Activated B cell treated with CpG ODN at 0.5 μM for 24 hours (primary cell): ENCODE results near the gene TSSK2. TPM values are rescaled to one million over a fixed set of nuclear protein-coding genes. Genes with fewer than 3 reads are reported as not detected.

Source experiments
- ATAC-seq: fragments of 200-7000 bp; cut with Tn5 transposase; one replicate; pipeline ENCODE4 v1.10.0; 2021; ENCODE audit warnings: low read depth, mild to moderate bottlenecking, moderate library complexity
- CTCF ChIA-PET: fragments of 350-600 bp; sonication (Branson Sonifier 250); formaldehyde crosslinking; loops from one replicate; lab custom pipeline; 2021; ENCODE audit warnings: antibody characterized with exemption; lab: Charles Lee
- POLR2A ChIA-PET: fragments of 350-600 bp; sonication (Branson Sonifier 250); formaldehyde crosslinking; loops from one replicate; lab custom pipeline; 2021; ENCODE audit warnings: antibody characterized with exemption; lab: Charles Lee
- DNase-seq: peaks from one replicate; pipeline ENCODE4 v3.0.0; 2022
- H3K27ac Mint-ChIP-seq: one replicate; pipeline ENCODE4 v1.8.0; 2020; ENCODE audit warnings: mixed read lengths
- H3K27me3 Mint-ChIP-seq: one replicate; pipeline ENCODE4 v1.8.0; 2021; ENCODE audit warnings: mixed read lengths
- H3K36me3 Mint-ChIP-seq: one replicate; pipeline ENCODE4 v1.8.0; 2021; ENCODE audit warnings: low read depth, mixed read lengths
- H3K4me1 Mint-ChIP-seq: one replicate; pipeline ENCODE4 v1.8.0; 2021; ENCODE audit warnings: mixed read lengths
- H3K4me3 Mint-ChIP-seq: one replicate; pipeline ENCODE4 v1.8.0; 2020; ENCODE audit warnings: mild to moderate bottlenecking, mixed read lengths
- H3K9me3 Mint-ChIP-seq: one replicate; pipeline ENCODE4 v1.8.0; 2020; ENCODE audit warnings: mixed read lengths
- intact Hi-C: fragments of 100-400 bp; cut with micrococcal nuclease; formaldehyde crosslinking; loops from one replicate; pipeline ENCODE4 v1.15.1; 2024
- total RNA-seq: library from RNA; stranded (reverse); gene quantifications from 2 replicates; pipeline ENCODE4 v1.2.3, GENCODE V29; 2022
- TF ChIP-seq, protein P1 (sequence below): fragments of 200-600 bp; IDR thresholded peaks from one replicate; pipeline ENCODE4 v1.8.0; 2022; ENCODE audit warnings: antibody characterized with exemption, mild to moderate bottlenecking

Gene TSSK2
- total RNA-seq, 1 donor from 2014 or later: 0.13 TPM

DNA sequence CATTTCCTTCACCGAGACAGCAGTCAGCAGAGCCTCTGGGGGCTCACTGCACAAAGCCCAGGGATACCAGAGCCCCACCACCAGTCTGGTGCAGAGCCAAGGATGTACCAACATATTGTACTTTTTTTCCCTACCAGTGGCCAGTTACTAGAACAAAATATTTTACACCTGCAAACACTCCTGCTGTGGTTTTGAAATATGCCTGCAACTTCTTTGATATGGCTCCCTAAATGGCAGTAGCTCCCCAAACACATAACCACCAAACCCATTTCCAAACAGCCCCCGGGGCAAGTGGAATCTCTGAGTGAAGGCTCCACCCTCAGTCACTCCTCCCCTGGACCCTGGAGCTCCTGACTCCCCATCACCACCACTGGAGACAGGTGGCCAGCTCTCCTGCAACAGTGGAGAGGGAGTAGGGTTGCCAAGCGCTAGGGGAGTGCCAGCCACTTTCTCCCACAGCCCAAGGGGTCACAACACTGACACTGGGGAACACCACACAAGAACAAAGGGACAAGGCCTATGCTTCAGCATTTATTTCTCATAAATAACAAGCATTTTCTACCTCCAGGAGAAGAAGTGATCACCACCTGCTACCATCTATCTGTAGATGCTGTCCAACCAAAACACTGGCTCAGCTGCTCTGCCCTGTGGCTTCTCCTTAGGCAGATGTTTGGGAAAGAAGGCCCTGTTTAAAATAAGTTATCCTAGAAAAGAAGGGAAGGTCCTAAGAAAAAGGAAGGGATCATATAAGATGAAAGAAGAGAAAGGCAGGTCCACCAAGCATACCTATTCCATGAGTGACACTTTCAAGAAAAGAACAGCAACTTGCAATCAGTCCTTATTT, 24.0 kb upstream of the TSSK2 start:
- intact Hi-C loops: loop anchor here (1.0 kb wide), 1 partner anchor 523 kb away; no protein-coding TSS in a partner anchor
- no peaks in the 10 kb centered on the region for H3K27me3 Mint-ChIP-seq
- no peak for ATAC-seq
- H3K27ac Mint-ChIP-seq: no peak overlapping the region
- ChIA-PET POLR2A (no interaction called here), CTCF (interaction anchor here (0.8 kb wide), 1 partner anchor 37 kb away, joined by 3 read pairs; the partner anchor contains the start of gene ESS2)
- no peak for DNase-seq
- H3K4me1 Mint-ChIP-seq: peaks cover 53% of the 10 kb centered on the region
- TF ChIP-seq, protein P1, sequence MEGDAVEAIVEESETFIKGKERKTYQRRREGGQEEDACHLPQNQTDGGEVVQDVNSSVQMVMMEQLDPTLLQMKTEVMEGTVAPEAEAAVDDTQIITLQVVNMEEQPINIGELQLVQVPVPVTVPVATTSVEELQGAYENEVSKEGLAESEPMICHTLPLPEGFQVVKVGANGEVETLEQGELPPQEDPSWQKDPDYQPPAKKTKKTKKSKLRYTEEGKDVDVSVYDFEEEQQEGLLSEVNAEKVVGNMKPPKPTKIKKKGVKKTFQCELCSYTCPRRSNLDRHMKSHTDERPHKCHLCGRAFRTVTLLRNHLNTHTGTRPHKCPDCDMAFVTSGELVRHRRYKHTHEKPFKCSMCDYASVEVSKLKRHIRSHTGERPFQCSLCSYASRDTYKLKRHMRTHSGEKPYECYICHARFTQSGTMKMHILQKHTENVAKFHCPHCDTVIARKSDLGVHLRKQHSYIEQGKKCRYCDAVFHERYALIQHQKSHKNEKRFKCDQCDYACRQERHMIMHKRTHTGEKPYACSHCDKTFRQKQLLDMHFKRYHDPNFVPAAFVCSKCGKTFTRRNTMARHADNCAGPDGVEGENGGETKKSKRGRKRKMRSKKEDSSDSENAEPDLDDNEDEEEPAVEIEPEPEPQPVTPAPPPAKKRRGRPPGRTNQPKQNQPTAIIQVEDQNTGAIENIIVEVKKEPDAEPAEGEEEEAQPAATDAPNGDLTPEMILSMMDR: no peak
- H3K9me3 Mint-ChIP-seq: no peaks in the 10 kb centered on the region
- H3K36me3 Mint-ChIP-seq: peaks cover 4% of the 10 kb centered on the region
- H3K4me3 Mint-ChIP-seq: no peak overlapping the region

DNA sequence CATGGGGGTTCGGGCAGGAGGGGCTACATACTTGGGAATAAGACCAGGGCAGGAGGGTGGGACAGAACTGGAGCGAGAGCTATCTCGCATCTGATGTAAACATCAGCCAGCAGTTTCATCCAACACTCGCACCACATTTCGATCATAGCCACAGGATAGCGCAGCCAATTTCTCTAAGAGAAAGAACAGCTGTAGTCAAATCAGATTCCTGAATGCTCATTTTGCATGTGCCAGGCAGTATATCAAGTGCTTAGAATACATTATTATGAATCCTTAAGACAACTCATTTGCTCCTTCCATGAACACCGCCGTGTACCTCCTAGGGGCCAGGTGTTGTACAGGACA, 23.4 kb upstream of the TSSK2 start:
- H3K36me3 Mint-ChIP-seq: peaks cover 3% of the 10 kb centered on the region
- intact Hi-C loops: no loop called here
- H3K4me1 Mint-ChIP-seq: peaks cover 58% of the 10 kb centered on the region
- H3K9me3 Mint-ChIP-seq: no peaks in the 10 kb centered on the region
- DNase-seq (no peak), ATAC-seq (no peak)
- TF ChIP-seq, protein P1: no peak
- ChIA-PET CTCF (interaction anchor here (0.8 to 1.3 kb wide), 2 partner anchors 10 to 37 kb away, joined by 3 to 4 read pairs; partner anchors contain the start of gene ESS2), POLR2A (no interaction called here)
- H3K27me3 Mint-ChIP-seq: no peaks in the 10 kb centered on the region
- H3K4me3 Mint-ChIP-seq: no peak overlapping the region
- peak overlapping the region; percentile 26 for H3K27ac Mint-ChIP-seq

- peaks cover 3% of the 10 kb centered on the region for H3K36me3 Mint-ChIP-seq
- CTCF ChIA-PET: interaction anchor here (1.3 kb wide), 1 partner anchor 9 kb away, joined by 4 read pairs; no protein-coding TSS in a partner anchor
Measured at GRCh38 chr22:19108807-19109197, 22.3 kb upstream of the TSSK2 start.

DNA sequence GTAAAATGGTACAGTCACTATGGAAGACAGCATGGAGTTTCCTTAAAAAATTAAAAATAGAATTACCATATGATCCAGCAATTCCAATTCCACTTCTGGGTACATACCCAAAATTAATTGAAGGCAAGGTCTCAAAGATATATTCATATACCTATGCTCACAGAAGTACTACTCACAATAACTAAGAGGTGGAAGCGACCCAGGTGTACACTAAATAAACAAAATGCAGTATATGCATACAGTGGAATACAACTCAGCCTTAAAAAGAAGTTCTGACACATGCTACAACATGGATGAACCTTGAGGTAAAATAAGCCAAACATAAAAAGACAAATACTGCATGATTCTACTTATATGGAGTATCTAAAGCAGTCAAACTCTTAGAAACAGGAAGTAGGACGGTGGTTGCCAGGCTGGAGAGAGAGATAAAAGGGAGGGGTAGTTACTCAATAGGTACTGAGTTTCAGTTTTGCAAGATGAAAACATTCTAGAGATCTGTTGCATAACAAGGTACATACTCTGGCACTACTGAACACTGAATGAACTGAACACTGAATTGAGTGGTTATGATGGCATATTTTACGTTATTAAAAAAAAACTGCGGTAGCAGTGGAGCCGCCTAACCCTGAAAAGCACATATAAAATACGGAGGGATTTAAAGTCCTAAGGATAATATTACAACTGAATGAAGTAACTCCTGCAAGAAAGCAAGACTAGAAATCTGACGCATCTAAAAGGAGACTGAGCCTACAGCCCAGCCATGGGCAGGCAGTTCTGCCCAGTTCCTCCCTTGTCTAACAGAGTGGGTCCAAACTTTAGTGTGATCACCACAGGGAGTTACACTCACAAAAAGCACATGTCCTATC, 21.7 kb upstream of the TSSK2 start:
- no peaks in the 10 kb centered on the region for H3K27me3 Mint-ChIP-seq
- peak overlapping the region; percentile 85 for H3K27ac Mint-ChIP-seq
- CTCF ChIA-PET: interaction anchor here (0.8 kb wide), 1 partner anchor 35 kb away, joined by 3 read pairs; the partner anchor contains the start of gene ESS2
- ATAC-seq (peak; percentile 95), DNase-seq (no peak)
- intact Hi-C loops: loop anchor here (1.0 kb wide), 2 partner anchors 13 to 35 kb away; partner anchors contain the start of genes DGCR2 and ESS2
- peaks cover 60% of the 10 kb centered on the region for H3K4me1 Mint-ChIP-seq
- TF ChIP-seq, protein P1: no peak
- peak overlapping the region; percentile 67 for H3K4me3 Mint-ChIP-seq
- POLR2A ChIA-PET: no interaction called here
- peaks cover 3% of the 10 kb centered on the region for H3K36me3 Mint-ChIP-seq
- no peaks in the 10 kb centered on the region for H3K9me3 Mint-ChIP-seq

More at GRCh38 chr22:19108807-19109197, 22.3 kb upstream of the TSSK2 start:
- intact Hi-C loops: loop anchor here (1.0 kb wide), 2 partner anchors 13 to 35 kb away; partner anchors contain the start of genes DGCR2 and ESS2
- DNase-seq (no peak), ATAC-seq (no peak)
- H3K9me3 Mint-ChIP-seq: no peaks in the 10 kb centered on the region
- POLR2A ChIA-PET: interaction anchor here (0.7 kb wide), 1 partner anchor 978 kb away, joined by 4 read pairs; no protein-coding TSS in a partner anchor
- H3K27me3 Mint-ChIP-seq: no peaks in the 10 kb centered on the region
- H3K4me3 Mint-ChIP-seq: no peak overlapping the region
- peak overlapping the region; percentile 85 for H3K27ac Mint-ChIP-seq
- TF ChIP-seq, protein P1: no peak
- peaks cover 60% of the 10 kb centered on the region for H3K4me1 Mint-ChIP-seq
